Measurements from ENCODE around the gene GRK4. TPM values are rescaled to one million over a fixed set of nuclear protein-coding genes. Genes with fewer than 3 reads are reported as not detected.

The GRK4 gene
- total and polyA plus RNA-seq, 2 of the 8 experiments (the other 6 are each of a cell fraction or from before 2014, with no cell fraction given), result 0.77 to 1.8 TPM

DNA sequence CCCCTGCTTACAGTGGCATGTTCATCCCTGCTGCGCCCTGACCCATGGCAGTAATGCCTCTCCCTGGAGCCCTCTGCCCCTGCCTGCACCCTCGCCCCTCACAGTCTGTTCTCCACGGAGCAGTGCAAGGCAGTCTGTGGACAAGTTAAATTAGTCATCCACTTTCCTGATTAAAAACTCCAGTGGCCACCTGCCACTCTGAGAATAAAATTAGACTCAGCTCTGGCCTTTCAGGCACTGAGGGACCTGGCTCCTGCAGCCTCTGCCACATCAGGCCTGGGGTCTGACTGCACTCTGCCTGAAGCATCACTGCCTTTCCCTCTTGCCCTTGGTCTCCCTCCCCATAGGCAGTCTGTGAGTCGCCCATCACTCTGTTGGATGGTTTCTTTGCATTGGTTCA is 53.6 kb downstream of the GRK4 start:
- 82% methylated on average over 4 of the region's 4 CpGs; no CpG with 5 or more reads in 1 of the 2 experiments for WGBS, 2 experiments (ENCODE audit: extremely low coverage in 1 of 2, insufficient coverage in 1 of 2, insufficient read length in 1 of 2, insufficient replicate concordance in 2 of 2, low coverage in 1 of 2, low lambda C conversion rate in 2 of 2, missing lambda C conversion rate in 1 of 2)
- no peak overlapping the region for H3K4me2 ChIP-seq (ENCODE audit: insufficient read depth in 1 of 2, low read depth in 2 of 2, low read length in 2 of 2)
- H2BK120ac ChIP-seq (replicated peaks; ENCODE audit: low read depth, low read length), result no peak overlapping the region
- no peak overlapping the region for H4K91ac ChIP-seq (replicated peaks; ENCODE audit: insufficient read length, low read length)
- no peak overlapping the region for H2AK5ac ChIP-seq (ENCODE audit: low read depth, low read length)
- ChIA-PET POLR2A (ENCODE audit: partially characterized antibody) (no interaction called here), CTCF (ENCODE audit: partially characterized antibody) (no interaction called here)
- H3K56ac ChIP-seq (replicated peaks; ENCODE audit: insufficient read length, low read depth, low read length), result no peak overlapping the region
- H2BK5ac ChIP-seq (ENCODE audit: low read depth, low read length), result no peak overlapping the region; the same call in 1 of the 2 replicates
- no peak overlapping the region for H3K18ac ChIP-seq (ENCODE audit: extremely low read depth, low read length)
- no peak for FAIRE-seq
- no peak overlapping the region for H3K4ac ChIP-seq (replicated peaks; ENCODE audit: insufficient read length, low read depth, low read length)
- no peak overlapping the region for H3K27ac ChIP-seq (ENCODE audit: low read depth, low read length)
- H3K4me3 ChIP-seq (ENCODE audit: extremely low read depth in 1 of 4, insufficient read depth in 2 of 4, low read depth in 3 of 4, low read length in 4 of 4), result no peak overlapping the region
- no peaks in the 10 kb centered on the region for H3K23me2 ChIP-seq (ENCODE audit: low read depth, low read length)
- H4K8ac ChIP-seq (ENCODE audit: extremely low read depth, insufficient read depth, low read length), result no peak overlapping the region; the same call in 1 of the 2 replicates
- H2BK20ac ChIP-seq (ENCODE audit: low read length), result no peak overlapping the region
- H3K79me1 ChIP-seq (ENCODE audit: low read depth, low read length), result no peaks in the 10 kb centered on the region
- no peak overlapping the region for H2BK15ac ChIP-seq (ENCODE audit: low read length)
- peaks cover 0 to 7% (median 1%) of the 10 kb centered on the region in 4 experiments; a peak in 4 of 7 replicates for H3K4me1 ChIP-seq (replicated peaks in 1 of 4; ENCODE audit: control insufficient read depth in 3 of 4, insufficient read depth in 4 of 4, low read length in 3 of 4)
- H2AFZ ChIP-seq (ENCODE audit: low read length), result no peak overlapping the region
- no peak for DNase-seq (ENCODE audit: low read depth in 1 of 2, low spot score in 2 of 2)
- H3K9ac ChIP-seq (replicated peaks in 1 of 4; ENCODE audit: extremely low read depth in 1 of 4, low read depth in 3 of 4, low read length in 3 of 4), result no peak overlapping the region
- no peak overlapping the region for H2BK12ac ChIP-seq (ENCODE audit: low read depth, low read length)
- H4K5ac ChIP-seq (ENCODE audit: insufficient read length, low read depth, low read length), result no peak overlapping the region
- TF ChIP-seq CEBPB (IDR thresholded peaks at IDR 0.05; ENCODE audit: low read depth, low read length) (no peak), CBX8 (IDR thresholded peaks at IDR 0.05; ENCODE audit: borderline replicate concordance, low read depth, low read length) (no peak), SP1 (IDR thresholded peaks at IDR 0.05; ENCODE audit: low read depth, low read length) (no peak)
- TF ChIP-seq, protein P1, sequence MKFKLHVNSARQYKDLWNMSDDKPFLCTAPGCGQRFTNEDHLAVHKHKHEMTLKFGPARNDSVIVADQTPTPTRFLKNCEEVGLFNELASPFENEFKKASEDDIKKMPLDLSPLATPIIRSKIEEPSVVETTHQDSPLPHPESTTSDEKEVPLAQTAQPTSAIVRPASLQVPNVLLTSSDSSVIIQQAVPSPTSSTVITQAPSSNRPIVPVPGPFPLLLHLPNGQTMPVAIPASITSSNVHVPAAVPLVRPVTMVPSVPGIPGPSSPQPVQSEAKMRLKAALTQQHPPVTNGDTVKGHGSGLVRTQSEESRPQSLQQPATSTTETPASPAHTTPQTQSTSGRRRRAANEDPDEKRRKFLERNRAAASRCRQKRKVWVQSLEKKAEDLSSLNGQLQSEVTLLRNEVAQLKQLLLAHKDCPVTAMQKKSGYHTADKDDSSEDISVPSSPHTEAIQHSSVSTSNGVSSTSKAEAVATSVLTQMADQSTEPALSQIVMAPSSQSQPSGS (IDR thresholded peaks at IDR 0.05; ENCODE audit: low read length), result no peak
- H3K79me2 ChIP-seq (ENCODE audit: control insufficient read depth in 1 of 2, insufficient read depth in 2 of 2, low read length in 2 of 2), result no peaks in the 10 kb centered on the region
- H3K27me3 ChIP-seq (replicated peaks in 1 of 4; ENCODE audit: control insufficient read depth in 3 of 4, extremely low read depth in 1 of 4, insufficient read depth in 3 of 4, low read length in 3 of 4), result no peaks in the 10 kb centered on the region
- no peaks in the 10 kb centered on the region for H3K9me3 ChIP-seq (ENCODE audit: insufficient read depth in 2 of 2, low read depth in 1 of 2, low read length in 1 of 2)
- no peaks in the 10 kb centered on the region for H3K36me3 ChIP-seq (ENCODE audit: control insufficient read depth in 2 of 4, insufficient read depth in 4 of 4, low read length in 3 of 4)
- H3K14ac ChIP-seq (ENCODE audit: insufficient read length), result no peak overlapping the region
- no peak overlapping the region for H3K23ac ChIP-seq (ENCODE audit: insufficient read length)
- no peaks in the 10 kb centered on the region for H4K20me1 ChIP-seq (replicated peaks in 1 of 2; ENCODE audit: control insufficient read depth in 1 of 2, insufficient read depth in 2 of 2, low read length in 2 of 2)
